HG03442 (cell line): ENCODE measurements around the gene VPS11.

Experiments
- ATAC-seq: cut with Tn5 transposase; IDR thresholded peaks from one replicate; pipeline ENCODE4 v1.9.1; 2021; ENCODE audit warnings: mild to moderate bottlenecking, moderate library complexity; ENCODE audit not compliant: unreplicated experiment

VPS11 gene

DNA sequence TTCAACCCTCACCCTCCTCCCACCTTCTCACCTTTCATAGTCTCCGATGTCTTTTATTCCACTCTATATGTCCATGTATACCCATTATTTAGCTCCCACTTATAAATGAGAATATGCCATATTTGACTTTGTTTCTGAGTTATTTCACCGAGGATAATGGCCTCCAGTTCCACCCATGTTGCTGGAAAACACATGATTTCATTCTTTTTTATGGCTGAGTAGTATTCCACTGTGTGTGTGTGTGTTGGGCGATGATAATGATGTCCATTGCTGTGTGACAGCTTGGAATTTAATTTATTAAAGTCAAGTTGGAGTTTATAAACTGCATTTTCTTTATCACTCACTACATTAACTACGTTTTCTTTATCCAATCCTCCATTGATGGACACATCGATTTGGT is 50.6 kb downstream of the VPS11 start:
- no peak for ATAC-seq

DNA sequence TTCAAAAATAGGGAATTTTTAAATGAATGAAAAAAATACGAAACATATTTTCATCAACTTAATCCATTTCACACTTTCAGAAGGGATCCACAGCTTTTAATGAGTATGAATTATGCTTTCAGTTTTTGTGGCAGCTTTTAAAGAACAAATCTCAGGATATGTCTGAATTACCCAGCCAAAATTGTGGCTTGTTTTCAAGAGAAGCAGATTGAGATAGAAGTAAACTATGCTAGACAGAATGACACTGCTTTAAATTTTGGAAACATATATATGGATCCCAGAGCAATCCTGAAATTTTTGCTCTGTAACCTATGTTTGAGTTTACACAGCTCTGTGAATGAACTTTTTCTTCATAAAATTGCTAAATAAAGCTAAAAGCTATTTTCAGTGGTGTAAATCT is 51.3 kb downstream of the VPS11 start:
- no peak for ATAC-seq

DNA sequence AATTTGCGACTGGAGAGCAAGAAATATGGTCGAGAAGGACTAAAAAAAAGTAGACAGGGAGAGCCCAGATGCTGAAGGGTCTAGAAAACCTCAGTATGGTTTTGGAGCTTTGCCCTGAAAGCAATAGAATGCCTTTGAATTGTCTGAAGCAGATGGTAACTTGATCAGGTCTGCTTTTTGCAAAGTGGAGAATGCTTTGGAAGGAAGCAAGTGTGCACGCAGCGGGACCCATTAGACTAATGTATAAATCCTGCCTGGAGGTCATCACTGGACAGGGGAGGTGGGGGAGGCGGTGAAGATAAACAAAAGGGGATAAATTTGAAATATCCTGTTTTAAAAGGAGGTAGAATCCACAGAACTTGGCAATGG is 53.0 kb downstream of the VPS11 start:
- ATAC-seq, result no peak

DNA sequence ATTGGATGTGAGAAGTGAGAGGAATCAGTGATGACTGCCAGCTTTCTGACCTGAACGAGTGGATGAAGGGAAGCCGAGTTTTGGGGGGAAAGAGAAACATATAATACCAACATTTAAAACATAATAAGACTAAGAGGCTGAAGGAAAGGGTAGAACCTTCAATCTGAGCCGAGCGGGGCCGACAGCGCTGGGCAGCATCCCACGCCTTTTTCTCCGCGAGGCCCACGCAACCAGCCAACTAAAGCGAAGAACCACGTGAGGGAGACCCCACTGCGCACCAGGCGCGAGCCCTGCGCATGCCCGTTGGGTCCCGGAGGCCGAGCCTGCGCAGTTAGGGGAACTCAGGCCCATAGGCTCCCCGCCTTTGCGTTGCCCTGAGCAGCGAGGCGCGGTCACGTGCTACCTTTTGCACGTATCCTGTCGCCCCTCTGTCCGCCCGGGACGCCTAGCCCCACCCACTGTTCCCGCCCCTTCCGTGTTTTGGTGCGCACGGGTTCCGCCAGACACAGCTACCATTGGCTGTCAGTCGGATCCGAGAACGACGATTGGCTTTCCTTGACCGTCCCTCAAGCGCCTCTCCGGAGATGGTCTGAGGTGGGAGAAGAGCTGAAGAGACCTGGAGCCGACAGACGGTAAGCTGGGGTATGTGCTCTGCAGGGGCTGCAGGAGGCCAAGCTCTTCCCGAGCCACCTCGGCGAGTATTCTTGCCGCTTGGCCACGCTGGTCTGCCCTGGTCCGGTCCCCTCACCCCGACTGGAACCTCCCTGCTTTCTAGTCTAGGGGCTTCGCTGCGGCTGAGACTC is 53.6 kb downstream of the VPS11 start, which contains the start of gene HINFP:
HINFP (plus strand) TSS at position 573 of the 803 bp plus-strand sequence. CDS start 5,365 bp downstream, outside the sequence.
- ATAC-seq, result peak; percentile 91

DNA sequence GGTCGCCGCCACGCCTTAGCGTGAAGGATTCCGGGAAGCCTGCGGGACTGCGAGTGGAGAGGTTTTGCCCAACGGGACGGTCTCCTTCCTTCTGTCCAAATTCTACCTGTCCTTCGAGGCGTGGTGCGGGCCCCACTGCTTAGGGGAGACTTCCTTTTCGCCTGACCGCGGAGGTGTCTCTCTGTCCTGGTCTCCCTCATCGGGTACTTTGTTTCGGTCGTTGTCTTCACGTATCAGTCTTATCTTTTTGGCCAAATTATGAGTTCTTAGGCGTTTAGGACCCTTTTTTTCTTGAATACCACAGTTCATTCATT is 54.1 kb downstream of the VPS11 start:
- ATAC-seq, result no peak

DNA sequence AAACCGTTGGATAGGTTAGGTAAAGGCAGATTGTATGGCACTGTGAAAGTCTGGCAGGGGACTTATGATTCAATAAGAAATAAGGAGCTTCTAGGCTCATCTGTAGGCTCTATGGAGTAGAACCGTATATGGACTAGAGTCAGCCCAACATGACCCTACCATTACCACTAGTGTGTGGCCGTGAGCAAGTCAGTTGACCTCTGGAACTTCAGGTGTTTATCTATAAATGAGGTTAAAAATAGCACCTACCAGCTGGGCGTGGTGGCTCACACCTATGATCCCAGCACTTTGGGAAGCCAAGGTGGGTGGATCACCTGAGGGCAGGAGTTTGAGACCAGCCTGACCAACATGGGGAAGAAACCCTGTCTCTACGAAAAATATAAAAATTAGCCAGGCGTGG is 58.2 kb downstream of the VPS11 start:
- no peak for ATAC-seq

DNA sequence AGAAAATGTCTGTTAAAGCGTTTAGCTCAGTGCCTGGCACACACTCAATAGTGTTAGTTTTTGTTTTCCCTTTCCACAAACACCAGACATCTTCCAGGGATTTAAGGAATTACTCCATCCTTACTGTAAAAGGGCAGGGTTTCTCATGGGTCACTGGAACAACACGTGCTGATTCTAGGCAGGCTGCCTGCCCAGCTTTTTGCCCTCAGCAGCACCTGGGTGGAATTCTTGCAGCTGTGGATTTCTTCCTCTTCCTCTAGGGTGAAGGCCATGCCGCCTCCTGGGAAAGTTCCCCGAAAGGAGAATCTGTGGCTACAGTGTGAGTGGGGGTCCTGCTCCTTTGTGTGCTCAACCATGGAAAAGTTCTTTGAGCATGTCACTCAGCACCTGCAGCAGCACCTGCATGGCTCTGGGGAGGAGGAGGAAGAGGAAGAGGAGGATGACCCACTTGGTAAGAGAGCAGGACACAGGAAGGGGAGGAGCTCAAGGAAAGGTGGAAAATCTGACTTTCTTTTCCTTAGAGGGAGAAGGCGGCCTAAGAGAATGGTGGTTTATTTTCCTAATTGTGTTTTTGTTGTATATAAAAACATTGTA is 59.2 kb downstream of the VPS11 start:
- no peak for ATAC-seq

DNA sequence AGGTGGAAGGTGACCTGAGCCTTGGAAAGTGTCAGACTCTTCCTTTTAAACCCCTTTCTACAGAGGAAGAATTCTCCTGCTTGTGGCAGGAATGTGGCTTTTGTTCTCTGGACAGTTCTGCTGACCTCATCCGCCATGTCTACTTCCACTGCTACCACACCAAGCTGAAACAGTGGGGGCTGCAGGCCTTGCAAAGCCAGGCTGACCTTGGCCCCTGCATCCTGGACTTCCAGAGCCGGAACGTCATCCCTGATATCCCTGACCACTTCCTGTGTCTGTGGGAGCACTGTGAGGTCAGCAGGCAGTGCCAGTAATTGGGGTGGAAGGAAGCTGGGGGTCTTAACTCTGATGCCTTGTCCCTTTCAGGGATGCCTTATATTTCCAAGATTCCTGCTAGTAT is 63.0 kb downstream of the VPS11 start:
- no peak for ATAC-seq
